T-helper 17 cell (primary cell): ENCODE measurements around the gene RNF180. TPM values are rescaled to one million over a fixed set of nuclear protein-coding genes. Genes with fewer than 3 reads are reported as not detected.
"Not testable (repeated sequence)": the region's sequence is repeated elsewhere in the genome, so short reads cannot be mapped to it uniquely, and the experiment has no call there.

ENCODE experiments used
- ATAC-seq: fragments of 150-1000 bp; cut with Tn5 transposase; 2 replicates; pipeline ENCODE4 v1.10.0; 2021; ENCODE audit warnings: mild to moderate bottlenecking, moderate library complexity
- DNase-seq, 3 donors: peaks; one replicate each; pipeline versions ENCODE4 v3.0.0 to v3.0.0-alpha.2; 2020 to 2021
- H3K9me3 ChIP-seq: one replicate; pipeline ENCODE4 v1.7.0; 2013; ENCODE audit warnings: low read length, mild to moderate bottlenecking; ENCODE audit not compliant: control insufficient read depth, poor library complexity, severe bottlenecking
- H3K27ac Mint-ChIP-seq: one replicate; pipeline ENCODE4 v1.8.0; 2022; ENCODE audit warnings: mild to moderate bottlenecking, moderate library complexity, mixed read lengths
- H3K27me3 Mint-ChIP-seq: one replicate; pipeline ENCODE4 v1.8.0; 2022; ENCODE audit warnings: mixed read lengths
- H3K36me3 Mint-ChIP-seq: one replicate; pipeline ENCODE4 v1.8.0; 2022; ENCODE audit warnings: low read depth, mixed read lengths
- H3K4me1 Mint-ChIP-seq: one replicate; pipeline ENCODE4 v1.8.0; 2022; ENCODE audit warnings: mild to moderate bottlenecking, mixed read lengths
- H3K4me3 Mint-ChIP-seq: one replicate; pipeline ENCODE4 v1.8.0; 2022; ENCODE audit warnings: mild to moderate bottlenecking, moderate library complexity, mixed read lengths
- total RNA-seq, 4 donors: library from RNA in 2 of 4; stranded (reverse) in 2 of 4; gene quantifications; one replicate each; pipeline ENCODE4 v1.2.3 and lab custom pipeline; 2022 to 2026

Gene RNF180
- total RNA-seq, 2 donors from 2014 or later = not detected

GRCh38 chr5:64229163-64229774 is 63.6 kb downstream of the RNF180 start:
- H3K9me3 ChIP-seq = no peaks in the 10 kb centered on the region
- Mint-ChIP-seq H3K4me1 (peaks cover 2% of the 10 kb centered on the region), H3K4me3 (no peak overlapping the region), H3K27me3 (peaks cover 7% of the 10 kb centered on the region), H3K36me3 (no peaks in the 10 kb centered on the region), H3K27ac (no peak overlapping the region)
- ATAC-seq = no peak
- DNase-seq = no peak

GRCh38 chr5:64260756-64261155 is 95.1 kb downstream of the RNF180 start:
- ATAC-seq = no peak
- Mint-ChIP-seq H3K27me3 (no peaks in the 10 kb centered on the region), H3K4me1 (no peaks in the 10 kb centered on the region), H3K36me3 (no peaks in the 10 kb centered on the region), H3K4me3 (no peak overlapping the region), H3K27ac (no peak overlapping the region)
- no peak for DNase-seq
- no peaks in the 10 kb centered on the region for H3K9me3 ChIP-seq

- no peaks in the 10 kb centered on the region for H3K9me3 ChIP-seq
- H3K27ac Mint-ChIP-seq = no peak overlapping the region
- H3K27me3 Mint-ChIP-seq = no peaks in the 10 kb centered on the region
- DNase-seq (no peak), ATAC-seq (no peak)
- H3K4me1 Mint-ChIP-seq = no peaks in the 10 kb centered on the region
- H3K4me3 Mint-ChIP-seq = no peak overlapping the region
- no peaks in the 10 kb centered on the region for H3K36me3 Mint-ChIP-seq
These were observed 103.5 kb downstream of the RNF180 start for GRCh38 chr5:64269164-64269563.

- ATAC-seq (no peak), DNase-seq (no peak)
- H3K27ac Mint-ChIP-seq = no peak overlapping the region
- no peaks in the 10 kb centered on the region for H3K4me1 Mint-ChIP-seq
- H3K27me3 Mint-ChIP-seq = no peaks in the 10 kb centered on the region
- H3K4me3 Mint-ChIP-seq = no peak overlapping the region
- no peaks in the 10 kb centered on the region for H3K36me3 Mint-ChIP-seq
- H3K9me3 ChIP-seq = no peaks in the 10 kb centered on the region
These were observed 107.6 kb downstream of the RNF180 start for GRCh38 chr5:64273276-64273675.

GRCh38 chr5:64285188-64286130 is 119.8 kb downstream of the RNF180 start:
- no peaks in the 10 kb centered on the region for H3K27me3 Mint-ChIP-seq
- DNase-seq (no peak), ATAC-seq (no peak)
- no peaks in the 10 kb centered on the region for H3K4me1 Mint-ChIP-seq
- H3K9me3 ChIP-seq = peaks cover 2% of the 10 kb centered on the region
- H3K4me3 Mint-ChIP-seq = no peak overlapping the region
- H3K36me3 Mint-ChIP-seq = no peaks in the 10 kb centered on the region
- H3K27ac Mint-ChIP-seq = no peak overlapping the region

- no peak for ATAC-seq
- Mint-ChIP-seq H3K27me3 (no peaks in the 10 kb centered on the region), H3K4me1 (no peaks in the 10 kb centered on the region), H3K36me3 (no peaks in the 10 kb centered on the region), H3K4me3 (no peak overlapping the region), H3K27ac (no peak overlapping the region)
- peaks cover 2% of the 10 kb centered on the region for H3K9me3 ChIP-seq
- no peak for DNase-seq
These were observed 120.7 kb downstream of the RNF180 start for GRCh38 chr5:64286381-64286780.

- not testable (repeated sequence) for DNase-seq, ATAC-seq, H3K27ac Mint-ChIP-seq, H3K9me3 ChIP-seq, H3K4me3 Mint-ChIP-seq, H3K27me3 Mint-ChIP-seq, H3K4me1 Mint-ChIP-seq, H3K36me3 Mint-ChIP-seq
These were observed 122.9 kb downstream of the RNF180 start for GRCh38 chr5:64288496-64288895.

GRCh38 chr5:64292611-64293215 is 127.1 kb downstream of the RNF180 start:
- no peaks in the 10 kb centered on the region for H3K36me3 Mint-ChIP-seq
- no peaks in the 10 kb centered on the region for H3K27me3 Mint-ChIP-seq
- no peaks in the 10 kb centered on the region for H3K9me3 ChIP-seq
- ATAC-seq = no peak
- DNase-seq = no peak
- H3K4me1 Mint-ChIP-seq = no peaks in the 10 kb centered on the region
- H3K27ac Mint-ChIP-seq = no peak overlapping the region
- H3K4me3 Mint-ChIP-seq = no peak overlapping the region

GRCh38 chr5:64295101-64295500 is 129.5 kb downstream of the RNF180 start:
- H3K36me3 Mint-ChIP-seq = no peaks in the 10 kb centered on the region
- no peaks in the 10 kb centered on the region for H3K9me3 ChIP-seq
- no peaks in the 10 kb centered on the region for H3K4me1 Mint-ChIP-seq
- no peaks in the 10 kb centered on the region for H3K27me3 Mint-ChIP-seq
- H3K4me3 Mint-ChIP-seq = no peak overlapping the region
- DNase-seq (no peak), ATAC-seq (no peak)
- no peak overlapping the region for H3K27ac Mint-ChIP-seq

GRCh38 chr5:64298586-64298985 is 132.9 kb downstream of the RNF180 start:
- H3K36me3 Mint-ChIP-seq = no peaks in the 10 kb centered on the region
- no peaks in the 10 kb centered on the region for H3K4me1 Mint-ChIP-seq
- no peak overlapping the region for H3K4me3 Mint-ChIP-seq
- no peak overlapping the region for H3K27ac Mint-ChIP-seq
- H3K27me3 Mint-ChIP-seq = no peaks in the 10 kb centered on the region
- no peak for DNase-seq
- H3K9me3 ChIP-seq = no peaks in the 10 kb centered on the region
- no peak for ATAC-seq

- no peaks in the 10 kb centered on the region for H3K9me3 ChIP-seq
- no peak for DNase-seq
- no peak overlapping the region for H3K4me3 Mint-ChIP-seq
- H3K27me3 Mint-ChIP-seq = no peaks in the 10 kb centered on the region
- H3K27ac Mint-ChIP-seq = no peak overlapping the region
- ATAC-seq = no peak
- no peaks in the 10 kb centered on the region for H3K36me3 Mint-ChIP-seq
- no peaks in the 10 kb centered on the region for H3K4me1 Mint-ChIP-seq
These were observed 134.2 kb downstream of the RNF180 start for GRCh38 chr5:64299805-64300204.

GRCh38 chr5:64301566-64301965 is 135.9 kb downstream of the RNF180 start:
- H3K36me3 Mint-ChIP-seq = no peaks in the 10 kb centered on the region
- H3K27ac Mint-ChIP-seq = no peak overlapping the region
- no peak overlapping the region for H3K4me3 Mint-ChIP-seq
- H3K9me3 ChIP-seq = no peaks in the 10 kb centered on the region
- DNase-seq = no peak
- no peaks in the 10 kb centered on the region for H3K4me1 Mint-ChIP-seq
- ATAC-seq = no peak
- H3K27me3 Mint-ChIP-seq = no peaks in the 10 kb centered on the region

GRCh38 chr5:64308135-64308534 is 142.5 kb downstream of the RNF180 start:
- no peak overlapping the region for H3K4me3 Mint-ChIP-seq
- no peaks in the 10 kb centered on the region for H3K36me3 Mint-ChIP-seq
- DNase-seq (no peak), ATAC-seq (no peak)
- no peaks in the 10 kb centered on the region for H3K9me3 ChIP-seq
- no peaks in the 10 kb centered on the region for H3K4me1 Mint-ChIP-seq
- no peaks in the 10 kb centered on the region for H3K27me3 Mint-ChIP-seq
- H3K27ac Mint-ChIP-seq = no peak overlapping the region
